SH-SY5Y (cell line): ENCODE data around the gene STYXL2.

ENCODE experiments used
- GATA2 ChIP-seq: IDR thresholded peaks from 2 replicates; pipeline ENCODE4 v1.6.1; 2011; ENCODE audit warnings: mild to moderate bottlenecking, low read depth, low read length
- GATA3 ChIP-seq: IDR thresholded peaks from 2 replicates; pipeline ENCODE4 v1.6.1; 2011; ENCODE audit warnings: low read depth, mild to moderate bottlenecking, low read length, moderate library complexity

GRCh38 chr1:167120899-167121298, 27.0 kb downstream of the STYXL2 start:
- TF ChIP-seq GATA3 (no peak), GATA2 (no peak)
